ENCODE measurements around the gene MAST1. TPM values are rescaled to one million over a fixed set of nuclear protein-coding genes. Genes with fewer than 3 reads are reported as not detected.
A peak's percentile ranks its signal among the peaks of the same experiment; 100 is the strongest.
"Not testable (repeated sequence)": the region's sequence is repeated elsewhere in the genome, so short reads cannot be mapped to it uniquely, and the experiment has no call there.

The MAST1 gene
- polyA plus RNA-seq, 6 donors from 2014 or later = 0.10 to 2.5 (median 1.0) TPM; not detected in 1

- DNase-seq = no peak
- H3K27me3 Mint-ChIP-seq = peaks cover 0 to 3% (median 0%) of the 10 kb centered on the region in 3 donors
- H3K36me3 Mint-ChIP-seq = no peaks in the 10 kb centered on the region
- peak overlapping the region in 6 of 8 donors; percentile 80 to 89 (median 86) for H3K4me3 Mint-ChIP-seq
- no peaks in the 10 kb centered on the region for H3K9me3 Mint-ChIP-seq
- ATAC-seq (ENCODE audit: low read depth in 2 of 2) = no peak
- peak overlapping the region in 5 of 6 donors; percentile 98 to 100 (median 99) for H3K27ac Mint-ChIP-seq
- H3K4me1 Mint-ChIP-seq = peaks cover 33 to 45% (median 33%) of the 10 kb centered on the region in 3 donors
These were observed 43.3 kb upstream of the MAST1 start for GRCh38 chr19:12794971-12795381.

GRCh38 chr19:12796146-12797071, 41.9 kb upstream of the MAST1 start:
- peaks cover 0 to 3% (median 0%) of the 10 kb centered on the region in 3 donors for H3K27me3 Mint-ChIP-seq
- H3K9me3 Mint-ChIP-seq = no peaks in the 10 kb centered on the region
- peak; percentile 73 for DNase-seq
- ATAC-seq (ENCODE audit: low read depth in 2 of 2) = no peak
- no peaks in the 10 kb centered on the region for H3K36me3 Mint-ChIP-seq
- H3K4me1 Mint-ChIP-seq = peaks cover 25 to 40% (median 33%) of the 10 kb centered on the region in 3 donors
- H3K27ac Mint-ChIP-seq = peak overlapping the region in 5 of 6 donors; percentile 60 to 98 (median 96)
- peak overlapping the region; percentile 77 to 91 (median 84) for H3K4me3 Mint-ChIP-seq

- no peaks in the 10 kb centered on the region for H3K36me3 Mint-ChIP-seq
- H3K27me3 Mint-ChIP-seq = peaks cover 0 to 3% (median 2%) of the 10 kb centered on the region in 3 donors
- H3K9me3 Mint-ChIP-seq = no peaks in the 10 kb centered on the region
- H3K4me3 Mint-ChIP-seq = peak overlapping the region in 2 of 8 donors; percentile 61 to 65
- no peak for ATAC-seq (ENCODE audit: low read depth in 2 of 2)
- H3K4me1 Mint-ChIP-seq = peaks cover 26 to 42% (median 36%) of the 10 kb centered on the region in 3 donors
- H3K27ac Mint-ChIP-seq = peak overlapping the region in 1 of 6 donors; percentile 82
- DNase-seq = no peak
These were observed 41.2 kb upstream of the MAST1 start for GRCh38 chr19:12797141-12797587.

GRCh38 chr19:12797607-12798006, 40.7 kb upstream of the MAST1 start:
- Mint-ChIP-seq H3K4me1 (peaks cover 31 to 45% (median 40%) of the 10 kb centered on the region in 3 donors), H3K4me3 (peak overlapping the region in 2 of 8 donors; percentile 61 to 65), H3K27ac (peak overlapping the region in 2 of 6 donors; percentile 59 to 82)
- H3K27me3 Mint-ChIP-seq; H3K36me3 Mint-ChIP-seq; DNase-seq; ATAC-seq (ENCODE audit: low read depth in 2 of 2); H3K9me3 Mint-ChIP-seq: not testable (repeated sequence)

DNA sequence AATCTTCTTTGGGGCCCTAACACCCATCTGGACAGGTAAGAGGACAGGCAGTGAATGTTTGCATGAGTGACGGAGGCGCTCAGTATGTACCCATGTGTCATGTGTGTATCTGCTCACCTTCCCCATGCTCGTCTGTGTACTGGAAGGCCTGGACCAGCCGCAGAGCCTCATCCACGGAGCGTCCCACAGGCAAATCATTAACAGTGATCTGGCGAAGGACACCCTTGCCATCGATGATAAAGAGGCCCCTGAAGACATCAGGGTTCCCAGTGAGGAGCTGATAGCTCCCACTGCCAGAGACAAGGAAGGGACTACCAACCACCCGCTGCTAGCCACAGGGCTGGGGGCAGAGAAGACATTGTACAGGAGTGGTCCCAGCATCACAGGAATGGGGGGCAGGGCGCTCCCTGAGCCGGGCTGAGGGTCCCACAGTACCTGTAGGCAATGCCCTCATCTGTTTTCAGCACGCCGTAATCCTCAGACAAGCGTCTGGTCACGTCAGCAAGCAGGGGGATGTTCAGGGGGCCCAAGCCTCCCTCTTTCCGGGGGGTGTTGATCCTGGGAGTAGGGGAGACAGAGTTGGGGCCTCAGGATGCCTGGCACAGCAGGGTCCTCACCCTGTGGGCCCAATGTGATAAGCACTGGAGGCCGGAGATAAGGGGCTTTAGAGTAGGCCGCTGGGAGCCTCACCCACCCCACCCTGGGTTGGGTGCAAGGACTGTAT, 38.4 kb upstream of the MAST1 start:
- peak overlapping the region; percentile 15 to 89 (median 66) for H3K4me3 Mint-ChIP-seq

GRCh38 chr19:12800466-12800770, 37.9 kb upstream of the MAST1 start:
- no peak for DNase-seq
- Mint-ChIP-seq H3K4me1 (peaks cover 23 to 36% (median 28%) of the 10 kb centered on the region in 3 donors), H3K9me3 (no peaks in the 10 kb centered on the region), H3K27ac (no peak overlapping the region), H3K27me3 (peaks cover 0 to 7% (median 0%) of the 10 kb centered on the region in 3 donors), H3K4me3 (peak overlapping the region; percentile 79 to 94 (median 89)), H3K36me3 (no peaks in the 10 kb centered on the region)
- ATAC-seq (ENCODE audit: low read depth in 2 of 2) = no peak

More for the DNA sequence above, 38.4 kb upstream of the MAST1 start:
- H3K36me3 Mint-ChIP-seq = no peaks in the 10 kb centered on the region
- H3K4me1 Mint-ChIP-seq = peaks cover 23 to 36% (median 28%) of the 10 kb centered on the region in 3 donors
- H3K27ac Mint-ChIP-seq = no peak overlapping the region
- H3K27me3 Mint-ChIP-seq = peaks cover 0 to 7% (median 0%) of the 10 kb centered on the region in 3 donors
- DNase-seq (no peak), ATAC-seq (ENCODE audit: low read depth in 2 of 2) (no peak)
- no peaks in the 10 kb centered on the region for H3K9me3 Mint-ChIP-seq

DNA sequence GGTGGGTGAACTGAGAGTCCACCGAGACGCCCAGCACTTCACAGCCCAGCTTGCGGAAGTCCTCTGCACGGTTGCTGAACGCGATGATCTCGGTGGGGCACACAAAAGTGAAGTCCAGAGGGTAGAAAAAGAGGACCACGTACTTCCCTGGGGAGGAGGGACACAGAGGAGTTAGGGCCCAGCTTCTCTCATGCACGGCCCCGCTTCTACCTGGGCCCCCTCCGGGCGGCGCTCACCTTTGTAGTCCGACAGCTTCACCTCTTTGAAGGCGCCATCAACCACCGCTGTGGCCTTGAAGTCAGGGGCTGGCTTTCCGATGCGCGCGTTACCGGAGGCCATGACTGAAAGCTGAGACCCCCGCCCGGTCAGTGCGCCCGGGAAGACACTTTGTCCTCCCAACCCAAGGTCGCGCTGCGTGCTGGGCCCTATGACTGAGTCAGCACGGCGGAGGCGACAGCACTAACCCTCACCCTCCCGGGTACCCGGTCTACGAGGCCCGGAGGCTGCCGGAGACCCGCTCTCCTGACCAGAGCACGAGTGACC, 37.3 kb upstream of the MAST1 start:
- Mint-ChIP-seq H3K36me3 (no peaks in the 10 kb centered on the region), H3K4me1 (peaks cover 22 to 34% (median 24%) of the 10 kb centered on the region in 3 donors), H3K9me3 (no peaks in the 10 kb centered on the region), H3K4me3 (peak overlapping the region; percentile 79 to 94 (median 89)), H3K27me3 (peaks cover 0 to 7% (median 0%) of the 10 kb centered on the region in 3 donors), H3K27ac (peak overlapping the region in 2 of 6 donors; percentile 7 to 81)
- no peak for ATAC-seq (ENCODE audit: low read depth in 2 of 2)
- no peak for DNase-seq

- ATAC-seq (ENCODE audit: low read depth in 2 of 2) = peak; percentile 65 to 67
- Mint-ChIP-seq H3K27me3 (peaks cover 0 to 7% (median 0%) of the 10 kb centered on the region in 3 donors), H3K27ac (peak within 1 kb of the TSS in 4 of 6 donors; percentile 7 to 83 (median 57)), H3K4me1 (peaks cover 22 to 34% (median 24%) of the 10 kb centered on the region in 3 donors), H3K36me3 (no peaks in the 10 kb centered on the region), H3K9me3 (no peaks in the 10 kb centered on the region), H3K4me3 (peak within 1 kb of the TSS; percentile 79 to 94 (median 89))
- peak; percentile 63 for DNase-seq
These were observed 36.6 kb upstream of the MAST1 start, which contains the start of the genes PRDX2 and THSD8 for GRCh38 chr19:12801466-12802266. TSS of gene PRDX2 (minus strand) at chr19:12801800. CDS start at chr19:12801261, 539 bp downstream. TSS of gene THSD8 (plus strand) at chr19:12802069. CDS start at chr19:12802072, 3 bp downstream.

DNA sequence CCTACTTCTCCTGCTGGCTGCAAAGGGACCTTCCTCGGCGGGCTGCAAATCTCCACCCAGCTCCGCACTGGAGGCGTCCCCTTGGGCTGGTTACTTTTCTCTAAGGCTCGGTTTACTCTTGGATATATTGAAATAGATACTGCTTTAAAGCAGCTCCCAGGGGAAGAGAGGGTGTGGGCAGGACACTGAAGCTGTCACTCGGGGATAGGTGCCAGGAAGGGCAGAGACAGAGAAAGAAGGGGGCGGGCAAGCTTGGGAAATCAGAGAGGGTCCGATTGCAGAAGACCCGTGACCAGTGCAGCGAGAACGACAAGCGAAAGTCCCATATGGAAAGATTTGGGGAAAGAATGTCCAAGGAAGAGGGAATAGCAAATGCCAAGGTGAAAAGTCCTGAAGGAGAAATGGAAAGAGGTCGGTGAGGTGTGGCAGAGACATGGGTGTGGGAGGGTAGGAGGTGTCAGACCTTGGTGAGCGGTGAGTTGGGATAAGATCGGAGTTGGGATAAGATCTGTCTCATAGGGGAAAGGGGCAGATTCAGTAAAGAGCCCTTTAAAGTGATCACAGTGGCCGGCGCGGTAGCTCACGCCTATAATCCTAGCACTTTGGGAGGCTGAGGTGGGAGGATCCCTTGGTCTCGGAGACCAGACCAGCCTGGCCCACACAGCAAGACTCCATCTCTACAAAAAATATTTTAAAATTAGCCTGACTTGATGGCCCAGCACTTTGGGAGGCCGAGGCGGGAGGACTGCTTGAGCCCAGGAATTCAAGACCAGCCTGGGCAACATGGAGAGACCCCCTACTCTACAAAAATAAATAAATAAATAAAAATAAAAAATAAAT, 35.8 kb upstream of the MAST1 start:
- ATAC-seq (ENCODE audit: low read depth in 2 of 2) (no peak), DNase-seq (no peak)
- H3K9me3 Mint-ChIP-seq = no peaks in the 10 kb centered on the region
- peak overlapping the region; percentile 79 to 94 (median 89) for H3K4me3 Mint-ChIP-seq
- peaks cover 0 to 7% (median 0%) of the 10 kb centered on the region in 3 donors for H3K27me3 Mint-ChIP-seq
- no peaks in the 10 kb centered on the region for H3K36me3 Mint-ChIP-seq
- peak overlapping the region in 3 of 6 donors; percentile 33 to 83 (median 58) for H3K27ac Mint-ChIP-seq
- peaks cover 25 to 39% (median 27%) of the 10 kb centered on the region in 3 donors for H3K4me1 Mint-ChIP-seq

DNA sequence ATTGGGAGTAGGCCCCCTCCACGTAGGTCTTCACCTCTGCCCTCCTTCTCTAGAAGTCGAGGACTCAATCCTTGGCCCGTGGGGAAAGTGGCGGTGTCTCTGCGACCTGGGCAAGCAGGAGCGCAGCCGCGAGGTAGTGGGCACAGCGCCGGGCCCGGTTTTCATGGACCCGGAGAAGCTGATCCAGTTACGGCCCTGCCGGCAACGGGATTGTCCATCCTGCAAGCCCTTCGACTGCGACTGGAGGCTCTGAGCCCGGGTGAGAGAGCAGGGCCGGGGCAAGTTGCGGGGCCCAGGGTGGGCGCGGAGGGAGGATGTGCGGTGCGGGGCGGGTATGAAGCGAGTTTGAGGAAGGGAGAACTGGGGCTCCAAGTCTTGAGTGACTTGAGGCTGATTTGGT, 34.3 kb upstream of the MAST1 start:
- Mint-ChIP-seq H3K9me3 (no peaks in the 10 kb centered on the region), H3K4me3 (peak overlapping the region in 6 of 8 donors; percentile 9 to 68 (median 41)), H3K36me3 (peaks cover 0 to 6% of the 10 kb centered on the region in 2 donors), H3K4me1 (peaks cover 27 to 41% (median 28%) of the 10 kb centered on the region in 3 donors), H3K27me3 (peaks cover 0 to 7% (median 0%) of the 10 kb centered on the region in 3 donors), H3K27ac (peak overlapping the region in 2 of 6 donors; percentile 37 to 48)
- no peak for ATAC-seq (ENCODE audit: low read depth in 2 of 2)
- no peak for DNase-seq

- ATAC-seq (ENCODE audit: low read depth in 2 of 2) = peak; percentile 87 to 92
These were observed 31.9 kb upstream of the MAST1 start, which contains the start of gene RNASEH2A for GRCh38 chr19:12806242-12807081. TSS of gene RNASEH2A (plus strand) at chr19:12806584. CDS start at chr19:12806674, 90 bp downstream.

More at GRCh38 chr19:12806242-12807081, 31.9 kb upstream of the MAST1 start, which contains the start of gene RNASEH2A:
- Mint-ChIP-seq H3K27ac (peak within 1 kb of the TSS; percentile 85 to 98 (median 92)), H3K4me3 (peak within 1 kb of the TSS; percentile 91 to 98 (median 95)), H3K9me3 (no peaks in the 10 kb centered on the region), H3K36me3 (peaks cover 0 to 6% of the 10 kb centered on the region in 2 donors), H3K27me3 (peaks cover 0 to 7% (median 0%) of the 10 kb centered on the region in 3 donors), H3K4me1 (peaks cover 19 to 31% (median 26%) of the 10 kb centered on the region in 3 donors)
- peak; percentile 85 for DNase-seq

All from naive B cell (primary cell).